Body of pancreas (tissue), 4 donors: ENCODE data around the gene COL9A1.

Source experiments
- CTCF ChIP-seq, 7 experiments: fragments of 450-650 bp in 4 of 7; fragments of 200-600 bp in 3 of 7; sonication (generic) in 3 of 7; IDR thresholded peaks; one replicate each; pipeline ENCODE4 v1.5.1; 2016 to 2019; ENCODE audit warnings: antibody characterized with exemption in 7 of 7
- POLR2A ChIP-seq, 3 donors: fragments of 450-650 bp; IDR thresholded peaks; one replicate each; pipeline ENCODE4 v1.6.1; 2016; ENCODE audit warnings: antibody characterized with exemption in 3 of 3, mild to moderate bottlenecking in 2 of 3

GRCh38 chr6:70222439-70222749 is 80.5 kb downstream of the COL9A1 start:
- TF ChIP-seq CTCF (IDR thresholded peaks at IDR 0.05) (no peak), POLR2A (IDR thresholded peaks at IDR 0.05) (no peak)
